ENCODE results near the gene SCUBE2. TPM values are rescaled to one million over a fixed set of nuclear protein-coding genes. Genes with fewer than 3 reads are reported as not detected.
A peak's percentile ranks its signal among the peaks of the same experiment; 100 is the strongest.

The SCUBE2 gene
- total RNA-seq, 1 donor from 2014 or later: 2.5 TPM

DNA sequence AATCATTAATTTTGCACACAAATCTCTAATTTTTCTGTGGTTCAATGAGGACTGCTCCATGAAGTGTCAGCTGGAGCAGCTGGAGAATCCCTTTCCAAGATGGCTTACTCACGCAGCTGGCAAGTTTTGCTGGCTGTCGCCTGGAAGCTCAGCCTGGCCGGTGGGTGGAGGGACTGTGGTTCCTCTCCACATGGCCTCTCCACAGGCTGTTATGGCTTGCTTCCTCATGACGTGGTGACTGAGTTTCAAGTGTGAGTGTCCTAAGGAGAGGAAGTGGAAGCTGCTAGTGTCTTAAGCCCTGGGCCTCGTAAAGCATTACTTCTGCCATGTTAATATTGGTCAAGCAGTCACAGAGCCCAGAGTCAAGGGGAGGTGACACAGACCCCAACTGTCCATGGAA is 73.6 kb downstream of the SCUBE2 start:
- peaks cover 4% of the 10 kb centered on the region for H3K9me3 Mint-ChIP-seq (ENCODE audit: unreplicated experiment)
- H3K27ac Mint-ChIP-seq (ENCODE audit: unreplicated experiment): no peak overlapping the region
- H3K4me1 Mint-ChIP-seq (ENCODE audit: low read depth, unreplicated experiment): peaks cover 3% of the 10 kb centered on the region
- H3K4me3 Mint-ChIP-seq (ENCODE audit: unreplicated experiment): no peak overlapping the region
- no peaks in the 10 kb centered on the region for H3K36me3 Mint-ChIP-seq (ENCODE audit: unreplicated experiment)
- H3K27me3 Mint-ChIP-seq (ENCODE audit: unreplicated experiment): peaks cover 2% of the 10 kb centered on the region
- no peak for DNase-seq
- TF ChIP-seq CTCF (IDR thresholded peaks at IDR 0.05; ENCODE audit: partially characterized antibody, unreplicated experiment): no peak

GRCh38 chr11:9016916-9017642 is 74.3 kb downstream of the SCUBE2 start:
- Mint-ChIP-seq H3K9me3 (ENCODE audit: unreplicated experiment) (peaks cover 2% of the 10 kb centered on the region), H3K27ac (ENCODE audit: unreplicated experiment) (no peak overlapping the region), H3K4me3 (ENCODE audit: unreplicated experiment) (no peak overlapping the region), H3K36me3 (ENCODE audit: unreplicated experiment) (no peaks in the 10 kb centered on the region), H3K27me3 (ENCODE audit: unreplicated experiment) (peaks cover 2% of the 10 kb centered on the region), H3K4me1 (ENCODE audit: low read depth, unreplicated experiment) (peaks cover 3% of the 10 kb centered on the region)
- DNase-seq: no peak
- TF ChIP-seq CTCF (IDR thresholded peaks at IDR 0.05; ENCODE audit: partially characterized antibody, unreplicated experiment): no peak

DNA sequence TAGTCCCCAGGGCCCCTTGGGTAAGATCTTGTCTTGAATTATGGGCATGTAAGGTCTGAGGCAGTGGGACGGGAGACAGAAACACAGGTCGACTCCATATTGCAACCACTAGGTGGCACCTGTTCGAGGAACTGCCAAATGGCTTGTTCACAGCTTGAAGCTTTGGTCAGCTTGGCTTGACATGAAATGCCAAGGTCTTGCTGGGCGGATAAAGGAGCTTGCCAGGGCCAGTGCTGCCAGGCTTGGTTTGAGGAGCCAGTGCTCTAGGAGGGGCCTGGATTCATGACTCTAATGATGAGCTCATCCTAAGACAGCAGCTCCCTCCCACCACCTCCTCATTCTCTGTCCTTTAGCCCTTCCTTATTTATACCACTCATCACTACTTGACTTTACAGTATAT is 75.7 kb downstream of the SCUBE2 start:
- TF ChIP-seq CTCF (IDR thresholded peaks at IDR 0.05; ENCODE audit: partially characterized antibody, unreplicated experiment): peak; percentile 91
- no peaks in the 10 kb centered on the region for H3K36me3 Mint-ChIP-seq (ENCODE audit: unreplicated experiment)
- H3K4me1 Mint-ChIP-seq (ENCODE audit: low read depth, unreplicated experiment): peaks cover 3% of the 10 kb centered on the region
- DNase-seq: peak; percentile 68
- H3K4me3 Mint-ChIP-seq (ENCODE audit: unreplicated experiment): no peak overlapping the region
- H3K9me3 Mint-ChIP-seq (ENCODE audit: unreplicated experiment): no peaks in the 10 kb centered on the region
- H3K27me3 Mint-ChIP-seq (ENCODE audit: unreplicated experiment): peaks cover 2% of the 10 kb centered on the region
- H3K27ac Mint-ChIP-seq (ENCODE audit: unreplicated experiment): no peak overlapping the region

- Mint-ChIP-seq H3K4me1 (ENCODE audit: low read depth, unreplicated experiment) (peaks cover 3% of the 10 kb centered on the region), H3K9me3 (ENCODE audit: unreplicated experiment) (peaks cover 4% of the 10 kb centered on the region)
Measured at GRCh38 chr11:9014826-9015225, 76.6 kb downstream of the SCUBE2 start.

More at GRCh38 chr11:9014826-9015225, 76.6 kb downstream of the SCUBE2 start:
- H3K36me3 Mint-ChIP-seq (ENCODE audit: unreplicated experiment): no peaks in the 10 kb centered on the region
- no peak overlapping the region for H3K27ac Mint-ChIP-seq (ENCODE audit: unreplicated experiment)
- no peak for TF ChIP-seq CTCF (IDR thresholded peaks at IDR 0.05; ENCODE audit: partially characterized antibody, unreplicated experiment)
- no peak for DNase-seq
- H3K4me3 Mint-ChIP-seq (ENCODE audit: unreplicated experiment): no peak overlapping the region
- H3K27me3 Mint-ChIP-seq (ENCODE audit: unreplicated experiment): peaks cover 2% of the 10 kb centered on the region
